Bronchial epithelial cell (primary cell): ENCODE data around the gene NUDT22. TPM values are rescaled to one million over a fixed set of nuclear protein-coding genes. Genes with fewer than 3 reads are reported as not detected.

Experiments
- DNase-seq: peaks from one replicate; pipeline ENCODE4 v3.0.0-alpha.2; 2010; ENCODE audit warnings: low read depth
- FAIRE-seq: peaks from 2 replicates; lab custom pipeline; 2011; peaks lifted over from hg19 to GRCh38; lab: Jason Lieb, UNC
- H3K27me3 ChIP-seq: 2 replicates; pipeline ENCODE4 v1.5.1; 2011; ENCODE audit warnings: low read length; ENCODE audit not compliant: control insufficient read depth, insufficient read depth
- H3K36me3 ChIP-seq: 2 replicates; pipeline ENCODE4 v1.5.1; 2011; ENCODE audit warnings: low read length; ENCODE audit not compliant: control insufficient read depth, insufficient read depth
- H3K4me3 ChIP-seq: 2 replicates; pipeline ENCODE4 v1.5.1; 2011; ENCODE audit warnings: mild to moderate bottlenecking, low read depth, low read length, control low read depth
- total RNA-seq: library from RNA; depleted of rRNA; stranded (reverse); fragments of >200 nt; gene quantifications from 2 replicates; pipeline ENCODE4 v1.2.1, GENCODE V29; 2014
- TF ChIP-seq, protein P1 (sequence below): IDR thresholded peaks from 2 replicates; pipeline ENCODE4 v1.5.1; 2011; ENCODE audit warnings: mild to moderate bottlenecking, moderate library complexity, low read length, control low read depth, inconsistent platforms; ENCODE audit not compliant: insufficient read depth, severe bottlenecking

NUDT22 gene
- total RNA-seq, 1 donor from 2014 or later: 57.9 TPM

DNA sequence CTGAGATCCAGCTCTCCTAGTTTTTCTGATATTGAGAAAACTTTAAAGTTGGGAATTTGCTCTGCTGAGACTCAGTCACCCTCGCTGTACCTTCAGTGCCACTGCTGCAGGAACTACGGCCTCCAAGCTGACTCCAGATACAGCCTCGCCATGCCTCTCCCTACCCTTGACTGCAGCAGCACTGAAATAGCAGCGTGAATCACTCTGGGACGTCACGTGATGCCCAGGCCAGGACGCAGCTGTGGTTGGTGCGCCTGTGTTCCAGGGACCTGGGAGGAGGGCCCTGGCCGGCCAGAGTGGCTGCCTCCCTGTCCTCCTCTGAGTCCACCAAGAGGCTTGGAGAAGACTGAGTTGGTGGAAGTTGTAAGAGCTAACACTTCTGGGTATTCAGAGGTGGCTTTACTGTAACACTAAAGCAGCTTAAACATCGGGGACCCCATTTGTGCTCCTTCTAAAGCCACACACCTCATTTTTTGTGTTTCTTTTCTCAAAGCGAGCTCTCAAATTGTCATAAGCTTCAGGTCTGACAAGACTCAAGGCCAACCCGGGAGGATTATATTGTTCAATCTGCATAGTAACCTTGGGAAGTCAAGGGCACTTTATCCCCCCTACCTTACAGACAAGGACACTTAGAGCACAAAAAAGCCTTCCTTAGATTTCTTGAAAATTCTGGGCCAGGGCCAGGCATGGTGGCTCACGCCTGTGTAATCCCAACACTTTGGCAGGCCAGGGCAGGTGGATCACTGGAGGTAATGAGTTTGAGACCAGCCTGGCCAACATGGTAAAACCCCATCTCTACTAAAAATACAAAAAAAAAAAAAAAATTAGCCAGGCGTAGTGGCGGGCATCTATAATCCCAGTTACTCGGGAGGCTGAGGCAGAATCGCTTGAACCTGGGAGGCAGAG lies 44.3 kb upstream of the NUDT22 start:
- H3K4me3 ChIP-seq: no peak overlapping the region
- FAIRE-seq (no peak), DNase-seq (peak; percentile 88)
- TF ChIP-seq, protein P1, sequence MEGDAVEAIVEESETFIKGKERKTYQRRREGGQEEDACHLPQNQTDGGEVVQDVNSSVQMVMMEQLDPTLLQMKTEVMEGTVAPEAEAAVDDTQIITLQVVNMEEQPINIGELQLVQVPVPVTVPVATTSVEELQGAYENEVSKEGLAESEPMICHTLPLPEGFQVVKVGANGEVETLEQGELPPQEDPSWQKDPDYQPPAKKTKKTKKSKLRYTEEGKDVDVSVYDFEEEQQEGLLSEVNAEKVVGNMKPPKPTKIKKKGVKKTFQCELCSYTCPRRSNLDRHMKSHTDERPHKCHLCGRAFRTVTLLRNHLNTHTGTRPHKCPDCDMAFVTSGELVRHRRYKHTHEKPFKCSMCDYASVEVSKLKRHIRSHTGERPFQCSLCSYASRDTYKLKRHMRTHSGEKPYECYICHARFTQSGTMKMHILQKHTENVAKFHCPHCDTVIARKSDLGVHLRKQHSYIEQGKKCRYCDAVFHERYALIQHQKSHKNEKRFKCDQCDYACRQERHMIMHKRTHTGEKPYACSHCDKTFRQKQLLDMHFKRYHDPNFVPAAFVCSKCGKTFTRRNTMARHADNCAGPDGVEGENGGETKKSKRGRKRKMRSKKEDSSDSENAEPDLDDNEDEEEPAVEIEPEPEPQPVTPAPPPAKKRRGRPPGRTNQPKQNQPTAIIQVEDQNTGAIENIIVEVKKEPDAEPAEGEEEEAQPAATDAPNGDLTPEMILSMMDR: no peak
- H3K27me3 ChIP-seq: no peaks in the 10 kb centered on the region
- no peaks in the 10 kb centered on the region for H3K36me3 ChIP-seq

DNA sequence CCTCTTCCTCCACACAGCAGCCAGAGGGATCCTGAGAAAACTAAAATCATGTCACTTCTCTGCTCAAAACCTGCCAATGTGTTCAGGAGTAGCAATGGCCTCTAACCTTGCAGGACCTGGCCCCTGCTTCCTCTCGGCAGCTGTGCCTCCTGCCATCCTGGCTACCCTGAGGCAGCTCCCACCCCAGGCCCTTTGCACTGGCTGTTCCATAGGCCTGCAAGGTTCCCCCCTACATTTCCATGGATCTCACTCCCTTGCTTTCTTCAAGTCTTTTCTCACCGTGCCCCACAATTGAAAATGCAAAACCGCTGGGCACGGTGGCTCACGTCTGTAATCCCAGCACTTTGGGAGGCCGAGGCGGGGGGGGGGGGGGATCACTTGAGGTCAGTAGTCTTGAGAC lies 42.2 kb upstream of the NUDT22 start:
- Histone ChIP-seq H3K36me3 (peaks cover 3% of the 10 kb centered on the region), H3K27me3 (no peaks in the 10 kb centered on the region), H3K4me3 (no peak overlapping the region)
- no peak for FAIRE-seq
- TF ChIP-seq, protein P1: no peak
- DNase-seq: no peak

DNA sequence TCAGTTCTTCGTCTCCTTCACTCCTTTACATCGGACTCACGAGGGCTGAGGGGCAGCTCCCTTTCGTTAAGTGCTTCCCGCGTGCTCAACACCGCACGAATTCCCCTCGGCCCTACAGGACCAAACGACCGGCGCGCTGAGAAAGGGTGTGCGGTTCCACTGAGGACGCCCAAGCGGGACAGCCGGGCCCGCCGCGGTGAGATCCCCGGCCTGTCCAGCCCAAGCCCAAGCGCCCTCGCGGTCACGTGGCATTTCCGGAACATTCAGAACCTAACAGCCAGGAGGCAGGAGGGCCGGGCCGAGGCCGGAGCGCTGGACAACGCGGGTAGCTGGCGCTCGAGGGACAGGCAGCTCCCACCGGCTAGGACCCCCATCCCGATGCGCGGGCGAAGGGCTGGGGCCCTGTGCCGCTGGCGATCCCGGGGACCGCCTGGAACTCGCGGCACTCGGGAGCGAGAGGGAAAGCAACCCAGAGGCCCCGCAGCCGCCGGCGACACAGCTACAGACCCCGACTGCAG lies 40.8 kb upstream of the NUDT22 start:
- FAIRE-seq (no peak), DNase-seq (peak; percentile 50)
- Histone ChIP-seq H3K27me3 (no peaks in the 10 kb centered on the region), H3K4me3 (peak overlapping the region; percentile 73), H3K36me3 (peaks cover 3% of the 10 kb centered on the region)
- TF ChIP-seq, protein P1: peak; percentile 70

DNA sequence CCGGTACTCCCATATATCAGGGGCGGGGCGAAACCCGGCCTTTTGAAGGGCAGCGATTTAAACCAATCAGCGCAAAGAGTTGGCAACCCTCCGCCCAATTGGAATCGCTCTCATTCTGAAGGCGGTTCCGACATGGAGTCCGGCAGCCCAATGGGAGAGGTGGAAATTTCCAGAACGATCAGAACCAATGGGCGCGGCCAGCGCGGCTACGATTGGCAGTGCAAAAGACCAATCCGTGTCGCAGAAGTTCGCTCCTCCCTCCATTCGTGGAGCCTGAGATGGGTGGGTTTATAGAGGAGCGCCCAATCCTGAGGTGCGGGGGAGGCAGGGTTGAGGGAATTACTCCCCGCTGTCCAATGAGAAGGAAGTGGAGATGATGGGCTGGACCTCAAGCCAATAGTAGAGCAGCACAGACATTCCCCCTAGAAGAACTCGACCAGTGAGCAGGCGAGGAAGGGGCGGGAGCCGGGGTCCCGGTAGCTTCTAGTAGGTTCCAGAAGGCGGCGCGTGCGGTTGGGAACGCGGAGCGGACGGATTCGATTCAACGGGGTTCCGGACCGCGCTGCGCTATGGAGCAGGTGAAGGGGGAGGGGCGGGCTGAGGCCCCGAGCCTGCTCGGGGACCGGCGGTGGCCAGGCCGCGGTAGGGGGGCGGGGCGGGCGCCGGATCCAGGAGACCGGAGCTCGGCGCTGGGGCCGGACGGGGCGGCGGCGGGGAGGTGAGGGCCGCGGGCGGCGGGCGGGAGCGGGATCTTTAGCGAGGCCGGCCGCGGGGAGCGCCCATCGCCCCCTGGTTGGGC lies 40.2 kb upstream of the NUDT22 start, which contains the start of gene STIP1:
Gene STIP1 (plus strand): TSS at position 479 of the 799 bp plus-strand sequence. CDS start 91 bp downstream, at position 570.
- peak; percentile 52 for FAIRE-seq

DNA sequence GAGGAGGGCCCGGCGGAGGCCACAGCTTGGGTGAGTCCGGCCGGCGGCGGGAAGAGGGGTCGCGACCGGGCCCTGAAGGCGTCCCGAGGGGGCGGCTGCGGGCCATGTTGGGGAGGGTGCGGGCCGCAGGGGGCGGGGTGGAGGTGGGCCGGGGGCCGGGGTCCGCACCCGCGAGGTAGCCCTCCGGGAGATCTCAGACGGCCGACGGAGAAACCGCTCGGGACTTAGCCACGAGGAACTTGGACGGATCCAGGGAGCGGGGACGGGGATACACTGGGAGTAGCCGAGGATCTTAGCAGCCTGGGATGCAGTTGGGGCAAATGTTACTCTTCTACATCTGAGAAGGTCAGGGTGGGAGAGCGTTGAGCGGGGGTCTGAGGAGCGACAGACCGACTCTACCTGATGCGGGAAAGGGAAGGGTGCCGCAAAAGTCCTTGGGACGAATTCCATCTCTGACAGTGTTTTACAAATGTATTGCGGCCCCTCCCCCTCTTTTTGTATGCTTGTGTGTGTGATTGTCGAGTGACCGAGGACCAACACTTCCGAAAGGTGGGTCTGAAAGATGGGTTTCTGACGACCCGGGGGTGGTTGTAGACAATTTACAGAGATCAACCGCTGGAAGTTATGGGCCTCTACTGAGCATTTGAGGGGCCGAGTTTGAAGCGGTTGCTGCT lies 39.4 kb upstream of the NUDT22 start:
- Histone ChIP-seq H3K27me3 (no peaks in the 10 kb centered on the region), H3K4me3 (no peak overlapping the region), H3K36me3 (peaks cover 3% of the 10 kb centered on the region)
- no peak for FAIRE-seq
- no peak for DNase-seq
- TF ChIP-seq, protein P1: no peak

More for the DNA sequence above, 40.2 kb upstream of the NUDT22 start, which contains the start of gene STIP1:
- Histone ChIP-seq H3K27me3 (no peaks in the 10 kb centered on the region), H3K4me3 (peak within 1 kb of the TSS; percentile 73), H3K36me3 (peaks cover 3% of the 10 kb centered on the region)
- peak; percentile 100 for DNase-seq
- TF ChIP-seq, protein P1: peak; percentile 67
